Urinary bladder (tissue), 4 donors: ENCODE results near the gene OSBPL6. TPM values are rescaled to one million over a fixed set of nuclear protein-coding genes. Genes with fewer than 3 reads are reported as not detected.
A peak's percentile ranks its signal among the peaks of the same experiment; 100 is the strongest.
"Not testable (repeated sequence)": the region's sequence is repeated elsewhere in the genome, so short reads cannot be mapped to it uniquely, and the experiment has no call there.

ENCODE experiments used
- DNase-seq: peaks from one replicate; pipeline ENCODE4 v3.0.0-alpha.2; 2015; ENCODE audit errors: extremely low spot score
- H3K27ac ChIP-seq: one replicate; pipeline ENCODE4 v1.5.1; 2013; ENCODE audit warnings: low read depth, mild to moderate bottlenecking, moderate library complexity
- H3K36me3 ChIP-seq: one replicate; pipeline ENCODE4 v1.6.1; 2013; ENCODE audit warnings: mild to moderate bottlenecking, moderate library complexity; ENCODE audit not compliant: insufficient read depth
- H3K4me1 ChIP-seq: one replicate; pipeline ENCODE4 v1.6.1; 2013; ENCODE audit warnings: mild to moderate bottlenecking, moderate library complexity; ENCODE audit not compliant: insufficient read depth
- H3K4me3 ChIP-seq: one replicate; pipeline ENCODE4 v1.5.1; 2013; ENCODE audit warnings: low read depth, low read length
- WGBS: extraction: QIAGEN DNeasy Blood & Tissue Kit; methylation state at CpG from one replicate; pipeline ENCODE4 v1.1.7; 2013; 5-methylcytosine and 5-hydroxymethylcytosine counted together
- polyA plus RNA-seq: library from polyadenylated mRNA; stranded (reverse); fragments of 200-250 nt; gene quantifications from one replicate; pipeline ENCODE4 v1.2.3, GENCODE V29; 2013
- total RNA-seq: library from RNA; depleted of rRNA; stranded (reverse); fragments of >200 nt; gene quantifications from one replicate; pipeline ENCODE4 v1.2.3, GENCODE V29; 2014
- donor health status: healthy with polysubstance abuse.
- donor health status: healthy.

The OSBPL6 gene
- total and polyA plus RNA-seq, 2 donors: 1.4 to 1.9 TPM

DNA sequence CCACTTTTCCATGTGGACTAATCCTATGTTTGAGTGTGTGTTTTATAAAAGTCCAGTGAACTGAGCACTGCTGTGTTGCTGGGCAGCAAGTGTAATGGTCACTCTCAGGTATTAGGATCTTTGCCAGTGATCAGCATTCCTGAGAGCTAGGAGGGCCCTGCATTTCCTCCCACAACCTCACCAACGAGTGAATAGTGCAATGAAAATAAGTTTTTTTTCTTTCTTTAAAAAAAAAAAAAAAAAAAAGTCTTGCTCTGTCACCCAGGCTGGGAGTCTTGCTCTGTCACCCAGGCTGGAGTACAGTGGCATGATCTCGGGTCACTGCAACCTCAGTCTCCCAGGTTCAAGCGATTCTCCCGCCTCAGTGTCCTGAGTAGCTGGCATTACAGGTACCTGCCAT, 6.5 kb upstream of the OSBPL6 start:
- Histone ChIP-seq H3K4me3 (no peak overlapping the region), H3K4me1 (no peaks in the 10 kb centered on the region), H3K36me3 (no peaks in the 10 kb centered on the region), H3K27ac (no peak overlapping the region)
- no peak for DNase-seq
- 90% methylated on average over 4 of the region's 4 CpGs for WGBS

DNA sequence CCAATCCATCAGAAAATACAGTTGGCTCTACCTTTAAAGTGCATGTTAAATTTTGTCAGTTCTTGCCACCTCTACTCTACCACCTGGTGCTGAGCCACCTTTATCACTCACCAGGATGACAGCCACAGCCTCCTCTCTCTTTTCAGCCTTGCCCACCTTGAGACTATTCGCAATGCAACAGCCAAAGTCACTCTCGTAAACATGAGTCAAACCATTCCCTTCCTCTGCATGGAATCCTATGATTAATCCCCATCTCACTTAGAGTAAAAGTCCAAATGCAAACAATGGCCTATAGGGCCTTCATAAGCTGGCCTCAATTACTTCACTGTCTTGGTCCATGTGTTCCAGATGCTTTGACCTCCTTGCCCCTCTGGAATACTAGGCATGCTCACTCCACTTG, 5.8 kb upstream of the OSBPL6 start:
- WGBS: 90% methylated on average over 2 of the region's 2 CpGs
- Histone ChIP-seq H3K4me1 (no peaks in the 10 kb centered on the region), H3K4me3 (no peak overlapping the region)

DNA sequence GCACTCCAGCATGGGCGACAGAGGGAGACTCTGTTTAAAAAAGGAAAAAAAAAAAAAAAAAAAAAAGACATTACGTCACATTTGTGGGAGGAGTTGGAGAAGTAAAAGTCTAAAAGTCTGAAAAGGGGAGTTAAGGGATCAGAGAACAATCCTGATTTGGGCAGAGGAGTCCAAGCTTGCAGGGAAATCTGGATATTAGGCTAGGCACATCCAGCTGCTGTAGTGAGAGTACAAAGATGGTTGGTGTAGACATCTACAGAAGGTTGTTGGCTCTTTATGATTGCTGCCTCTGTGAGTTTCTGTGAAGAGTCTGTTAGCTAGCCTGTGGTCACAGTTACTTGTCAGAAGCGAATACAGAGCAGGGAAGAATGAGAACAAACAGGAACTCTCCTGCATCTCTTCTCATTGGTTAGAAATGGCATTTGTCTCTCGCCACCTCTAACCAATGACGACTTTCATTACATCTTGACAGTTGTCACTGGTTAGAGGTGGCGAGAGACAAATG, 3.3 kb upstream of the OSBPL6 start:
- Histone ChIP-seq H3K36me3 (no peaks in the 10 kb centered on the region), H3K27ac (no peak overlapping the region), H3K4me3 (no peak overlapping the region), H3K4me1 (no peaks in the 10 kb centered on the region)
- no peak for DNase-seq
- 47% methylated on average over 6 of the region's 6 CpGs for WGBS

More for the DNA sequence above, 5.8 kb upstream of the OSBPL6 start:
- DNase-seq: no peak
- Histone ChIP-seq H3K27ac (no peak overlapping the region), H3K36me3 (no peaks in the 10 kb centered on the region)

DNA sequence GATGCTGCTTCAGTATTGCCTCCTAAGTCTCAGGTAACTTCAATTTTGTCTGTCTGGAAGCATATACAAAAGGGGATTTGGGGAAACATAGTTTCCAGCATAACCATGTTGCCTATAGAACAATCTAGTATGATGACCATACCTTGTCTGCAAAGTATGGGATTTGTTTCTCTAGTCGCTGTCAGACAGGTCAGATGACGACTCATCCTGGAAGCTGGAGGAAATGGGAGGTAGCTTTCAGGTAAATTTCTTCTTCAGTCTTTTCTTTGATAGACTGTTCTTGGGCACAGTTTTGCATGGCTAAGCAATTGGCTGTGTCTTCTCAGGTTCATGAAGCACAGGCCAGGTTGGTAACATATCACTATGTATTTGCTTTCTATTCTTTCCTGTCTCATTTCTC, 2.8 kb upstream of the OSBPL6 start:
- Histone ChIP-seq H3K36me3 (no peaks in the 10 kb centered on the region), H3K4me1 (no peaks in the 10 kb centered on the region), H3K27ac (no peak overlapping the region), H3K4me3 (no peak overlapping the region)
- WGBS: 96% methylated on average over 2 of the region's 2 CpGs
- no peak for DNase-seq

DNA sequence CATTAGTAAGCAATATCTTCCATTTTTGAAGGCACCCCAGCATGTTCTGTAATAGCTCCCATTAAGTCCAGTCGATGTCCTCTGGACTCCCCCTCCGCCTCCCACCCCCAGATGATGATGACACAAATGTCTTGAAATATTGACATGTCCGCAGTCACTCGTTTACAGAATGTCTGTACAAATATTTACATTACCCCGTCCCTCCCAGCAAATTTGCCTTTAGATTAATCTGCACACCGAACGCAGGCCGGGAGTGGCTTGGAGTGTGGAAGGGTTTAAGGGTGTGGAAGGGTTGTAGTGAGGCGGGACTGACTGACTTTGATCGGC, 853 bp upstream of the OSBPL6 start:
- H3K4me1 ChIP-seq: no peaks in the 10 kb centered on the region
- H3K27ac ChIP-seq: no peak overlapping the region
- no peaks in the 10 kb centered on the region for H3K36me3 ChIP-seq
- WGBS: 14% methylated on average over 10 of the region's 10 CpGs
- peak overlapping the region; percentile 93 for H3K4me3 ChIP-seq
- DNase-seq: no peak

DNA sequence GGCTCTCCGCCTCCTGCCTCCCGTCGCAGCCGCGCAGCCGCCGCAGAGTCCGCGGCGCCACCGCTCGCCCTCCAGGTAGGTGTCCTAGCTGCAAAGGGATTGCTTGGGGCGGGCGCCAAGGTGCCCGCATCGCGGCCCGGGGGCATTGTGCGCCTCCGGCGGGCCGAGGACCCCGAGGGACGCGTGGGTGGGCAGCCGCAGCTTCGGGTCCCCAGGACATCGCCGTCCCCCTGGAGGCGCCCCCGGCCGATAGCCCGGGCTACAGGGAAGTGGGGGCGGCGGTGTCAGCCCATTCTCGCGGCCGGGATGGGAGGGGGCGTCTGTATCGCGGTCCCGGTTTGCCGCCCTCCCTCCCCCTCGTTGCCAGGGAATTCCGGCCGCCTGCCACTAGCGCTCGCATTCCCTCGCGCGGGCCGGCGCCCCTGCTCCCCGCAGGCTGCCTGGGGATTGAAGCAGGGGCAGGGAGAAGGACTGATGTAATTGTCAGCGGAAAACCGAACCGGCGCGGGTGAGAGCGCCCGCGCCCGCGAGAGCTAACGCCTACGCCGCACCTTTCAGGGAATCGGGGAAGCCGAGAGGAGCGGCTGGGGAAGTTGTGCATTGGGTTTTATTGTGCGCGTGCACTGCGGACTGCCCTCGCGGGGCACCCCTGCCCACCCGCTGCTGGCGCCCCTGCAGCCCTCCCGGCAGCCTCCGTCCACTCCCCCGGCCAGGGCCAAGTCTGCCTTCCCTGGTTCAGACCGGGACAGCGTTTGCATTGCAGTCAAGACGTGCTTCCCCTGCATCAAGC, 483 bp downstream of the OSBPL6 start:
- Histone ChIP-seq H3K4me1 (no peaks in the 10 kb centered on the region), H3K4me3 (peak overlapping the region; percentile 93), H3K27ac (no peak overlapping the region), H3K36me3 (no peaks in the 10 kb centered on the region)
- under 1% methylated on average over 83 of the region's 83 CpGs for WGBS
- DNase-seq: no peak

DNA sequence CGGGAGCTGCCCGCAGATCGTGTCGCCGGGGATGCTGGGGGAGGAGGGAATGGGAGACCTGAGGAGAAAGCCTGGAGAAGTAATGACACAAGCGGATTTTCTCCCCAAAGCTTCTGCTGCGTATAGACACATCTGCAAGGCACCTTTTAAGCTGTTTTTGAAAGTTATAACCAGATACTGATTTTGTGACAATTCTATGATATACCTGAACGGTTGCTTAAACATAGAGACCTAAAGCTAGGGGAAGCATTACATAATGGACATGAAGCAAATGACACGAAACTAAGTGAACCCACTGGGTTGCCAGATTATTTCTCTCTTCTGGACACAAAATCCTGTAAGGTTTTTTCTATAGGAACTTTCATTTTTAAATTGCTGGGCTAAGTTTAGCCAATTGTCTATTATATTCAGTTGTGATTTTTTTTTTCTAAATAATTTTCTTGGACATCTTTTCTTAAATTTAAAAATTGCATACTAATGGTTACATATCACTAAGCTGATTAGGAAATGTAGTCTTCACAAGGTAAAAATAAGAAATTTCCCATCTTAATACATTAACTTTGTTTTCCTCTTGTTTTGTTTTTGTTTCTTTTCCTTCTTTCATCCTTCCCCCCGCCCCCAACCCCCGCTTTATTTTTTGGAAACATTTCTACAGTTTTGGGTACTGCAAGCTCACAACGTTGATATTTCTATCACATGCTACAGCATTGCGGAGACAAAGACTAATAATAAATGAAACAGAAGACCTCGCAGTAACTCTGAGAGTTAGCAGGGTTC, 1.3 kb downstream of the OSBPL6 start:
- H3K27ac ChIP-seq: no peak overlapping the region
- no peaks in the 10 kb centered on the region for H3K36me3 ChIP-seq
- WGBS: 19% methylated on average over 14 of the region's 14 CpGs
- H3K4me1 ChIP-seq: no peaks in the 10 kb centered on the region
- DNase-seq: no peak
- peak overlapping the region; percentile 93 for H3K4me3 ChIP-seq

DNA sequence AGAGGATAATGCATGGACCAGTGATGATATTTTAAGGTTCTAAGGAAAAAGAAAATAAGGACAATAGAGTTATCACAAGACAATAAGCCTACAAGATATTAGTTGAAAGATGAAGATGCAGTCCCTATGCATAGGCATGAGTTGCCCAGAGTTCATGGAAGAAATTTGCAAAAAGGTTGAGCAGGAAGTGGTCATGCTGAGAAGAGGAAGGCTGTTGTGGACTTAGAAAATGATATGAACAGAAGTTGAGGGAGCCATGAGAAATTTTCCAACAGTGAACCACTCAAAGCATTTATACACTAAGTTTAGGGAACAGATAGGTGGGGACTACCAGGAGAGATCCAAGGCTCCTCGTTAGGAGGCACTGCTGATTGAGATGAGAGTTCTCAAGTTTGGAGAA, 3.5 kb downstream of the OSBPL6 start:
- H3K4me1 ChIP-seq: no peaks in the 10 kb centered on the region
- H3K36me3 ChIP-seq: no peaks in the 10 kb centered on the region
- WGBS: 86% methylated on average over 1 of the region's 1 CpG
- no peak for DNase-seq
- no peak overlapping the region for H3K27ac ChIP-seq
- no peak overlapping the region for H3K4me3 ChIP-seq

DNA sequence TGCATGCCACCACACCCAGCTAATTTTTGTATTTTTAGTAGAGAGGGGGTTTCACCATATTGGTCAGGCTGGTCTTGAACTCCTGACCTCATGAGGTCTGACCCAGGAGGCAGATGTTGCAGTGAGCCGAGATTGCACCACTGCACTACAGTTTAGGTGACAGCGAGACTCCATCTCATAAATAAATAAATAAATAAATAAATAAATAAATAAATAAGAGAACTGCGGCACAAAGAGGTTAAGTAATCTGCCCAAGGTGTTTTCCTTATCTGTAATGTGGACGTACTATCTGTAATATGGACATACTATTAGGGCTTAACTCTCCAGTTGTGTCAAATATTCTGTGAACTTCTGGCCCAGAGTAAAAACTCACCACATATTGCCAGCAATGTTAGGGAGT, 4.1 kb downstream of the OSBPL6 start:
- H3K4me1 ChIP-seq, H3K4me3 ChIP-seq, H3K36me3 ChIP-seq, H3K27ac ChIP-seq, DNase-seq: not testable (repeated sequence)
- 91% methylated on average over 4 of the region's 4 CpGs for WGBS

DNA sequence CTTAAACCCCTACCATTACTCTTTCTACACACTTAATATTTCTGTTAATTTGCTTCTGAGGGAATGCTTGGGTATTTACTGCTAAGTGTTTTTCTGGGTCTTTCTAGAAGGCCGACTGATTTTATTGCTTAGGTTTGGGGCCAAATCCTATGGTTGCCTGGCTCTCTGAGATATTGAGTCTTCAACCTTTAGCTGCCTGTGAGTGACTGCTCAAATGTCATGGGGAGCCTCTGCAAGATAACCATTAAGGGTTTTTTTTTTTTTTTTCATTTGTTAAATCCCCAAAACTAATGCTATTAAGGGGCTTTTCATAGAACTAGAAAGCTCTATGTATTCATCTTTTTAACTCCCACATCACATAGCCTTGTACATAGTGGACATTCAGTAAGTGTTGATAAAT, 5.0 kb downstream of the OSBPL6 start:
- H3K4me3 ChIP-seq: no peak overlapping the region
- no peak overlapping the region for H3K27ac ChIP-seq
- WGBS: 53% methylated on average over 1 of the region's 1 CpG
- no peaks in the 10 kb centered on the region for H3K4me1 ChIP-seq
- H3K36me3 ChIP-seq: no peaks in the 10 kb centered on the region
- no peak for DNase-seq

DNA sequence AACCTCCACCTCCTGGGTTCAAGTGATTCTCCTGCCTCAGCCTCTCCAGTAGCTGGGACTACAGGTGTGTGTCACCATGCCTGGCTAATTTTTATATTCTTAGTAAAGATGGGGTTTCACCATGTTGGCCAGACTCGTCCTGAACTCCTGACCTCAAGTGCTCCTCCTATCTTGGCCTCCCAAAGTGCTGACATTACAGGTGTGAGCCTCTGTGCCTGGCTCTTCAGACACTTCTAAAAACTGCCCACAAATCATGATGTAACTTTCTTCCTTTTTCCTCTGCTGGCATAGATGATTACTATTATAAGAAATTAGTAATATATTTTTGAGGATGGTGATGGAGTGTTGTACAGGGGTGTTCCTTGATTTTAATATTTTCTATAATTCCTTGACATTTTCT, 6.0 kb downstream of the OSBPL6 start:
- Histone ChIP-seq H3K27ac (no peak overlapping the region), H3K4me1 (no peaks in the 10 kb centered on the region), H3K4me3 (no peak overlapping the region), H3K36me3 (no peaks in the 10 kb centered on the region)
- no peak for DNase-seq
- 78% methylated on average over 1 of the region's 1 CpG for WGBS

DNA sequence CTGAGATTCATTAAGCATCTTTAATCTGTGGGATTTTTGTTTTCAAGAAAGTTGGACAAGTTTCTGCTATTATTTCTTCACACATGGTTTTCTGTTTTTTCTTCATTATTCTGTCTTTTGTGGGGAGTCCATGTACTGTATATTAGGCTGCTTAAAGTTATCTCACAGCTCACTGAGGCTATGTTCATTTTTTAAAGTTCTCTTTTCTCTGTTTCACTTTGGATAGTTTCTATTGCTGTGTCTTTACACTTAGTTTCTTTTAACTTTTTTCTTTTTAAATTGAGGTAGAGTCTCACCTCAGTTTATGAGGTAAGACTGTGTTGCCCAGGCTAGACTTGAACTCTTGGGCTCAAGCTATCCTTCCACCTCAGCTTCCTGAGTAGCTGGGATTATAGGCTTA, 8.6 kb downstream of the OSBPL6 start:
- Histone ChIP-seq H3K4me3 (no peak overlapping the region), H3K36me3 (no peaks in the 10 kb centered on the region), H3K4me1 (no peaks in the 10 kb centered on the region), H3K27ac (no peak overlapping the region)
- DNase-seq: no peak

DNA sequence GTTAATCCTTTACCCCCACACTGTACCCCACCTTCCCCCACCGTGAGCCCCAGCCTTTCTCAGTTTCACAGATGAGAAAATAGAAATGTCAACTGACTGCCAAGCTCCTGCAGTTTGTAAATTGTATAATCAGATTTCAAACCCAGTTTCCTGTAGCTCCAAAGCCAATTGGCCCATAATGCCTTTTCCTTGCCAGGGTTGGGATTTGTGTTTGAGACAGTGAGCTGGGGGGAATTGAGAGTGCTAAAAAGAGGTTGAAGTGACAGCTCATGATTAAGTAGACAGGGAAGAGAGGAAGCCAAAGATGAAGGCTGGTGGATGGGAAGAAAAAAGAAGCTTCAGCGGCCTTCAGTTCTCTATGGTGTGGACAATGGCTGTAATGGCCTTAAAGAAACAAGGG, 10.7 kb downstream of the OSBPL6 start:
- 63% methylated on average over 2 of the region's 2 CpGs for WGBS
- Histone ChIP-seq H3K36me3 (no peaks in the 10 kb centered on the region), H3K4me1 (no peaks in the 10 kb centered on the region), H3K27ac (no peak overlapping the region), H3K4me3 (no peak overlapping the region)
- no peak for DNase-seq

DNA sequence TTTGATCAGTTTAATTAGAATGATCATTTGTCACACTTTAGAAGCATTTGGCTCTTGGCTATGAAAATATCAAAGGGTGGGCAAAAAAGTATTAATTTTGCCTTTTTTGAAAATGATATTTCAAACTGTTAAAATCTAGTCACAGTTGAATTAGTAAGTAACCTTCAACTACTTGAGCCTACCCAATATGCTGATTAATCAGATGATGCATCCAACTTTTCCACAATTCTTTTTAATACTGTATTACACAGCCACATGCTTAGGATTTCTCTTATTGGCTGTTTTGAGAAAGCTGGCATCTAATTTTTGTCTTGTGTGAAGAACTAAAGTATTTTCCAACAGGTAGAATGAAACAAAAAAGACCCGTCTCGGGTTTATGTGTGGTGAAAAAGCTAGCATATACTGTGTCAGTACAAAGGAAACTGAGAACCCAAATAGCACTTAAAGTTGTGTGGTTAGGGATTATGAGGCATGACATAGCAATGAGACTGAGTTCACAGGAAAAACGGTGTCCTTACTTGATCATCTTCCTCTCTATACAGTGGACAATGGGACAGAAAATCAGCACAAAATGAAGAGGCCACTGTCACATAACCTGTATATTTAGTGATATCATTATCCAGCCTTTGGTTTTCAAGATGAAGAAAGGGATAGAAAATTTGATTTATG, 11.7 kb downstream of the OSBPL6 start:
- DNase-seq: no peak
- no peak overlapping the region for H3K4me3 ChIP-seq
- H3K36me3 ChIP-seq: no peaks in the 10 kb centered on the region
- H3K4me1 ChIP-seq: no peaks in the 10 kb centered on the region
- H3K27ac ChIP-seq: no peak overlapping the region
- 89% methylated on average over 3 of the region's 3 CpGs for WGBS
